Suppressor macrophage treated with lipopolysaccharide for 4 hours (primary cell): ENCODE data around the gene WIPF3.
"Not testable (repeated sequence)": the region's sequence is repeated elsewhere in the genome, so short reads cannot be mapped to it uniquely, and the experiment has no call there.

Source experiments
- DNase-seq: peaks from one replicate; pipeline ENCODE4 v3.0.0-alpha.2; 2020

WIPF3 gene

DNA sequence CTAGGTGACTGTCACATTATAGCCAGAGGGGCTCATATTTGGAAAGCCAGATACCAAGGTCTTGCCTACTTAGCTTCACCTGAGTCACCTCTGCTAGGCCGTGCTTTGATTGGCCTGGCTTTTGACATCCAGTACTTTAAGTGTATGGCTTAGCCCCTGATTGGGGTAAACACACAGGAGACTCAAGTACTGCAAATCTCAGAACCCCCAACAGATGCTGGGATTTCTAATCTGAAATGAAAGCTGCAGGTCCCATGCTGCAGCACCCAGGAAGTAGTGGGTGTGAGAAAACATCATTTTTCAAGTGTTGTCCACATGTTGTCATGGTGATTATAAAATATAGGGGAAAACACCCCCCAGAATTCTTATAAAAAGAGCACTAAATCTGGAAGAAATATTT, 76.2 kb downstream of the WIPF3 start:
- DNase-seq: no peak

- no peak for DNase-seq
These were observed 77.4 kb downstream of the WIPF3 start for GRCh38 chr7:29883462-29884398.

GRCh38 chr7:29884399-29885272, 78.3 kb downstream of the WIPF3 start:
- no peak for DNase-seq

DNA sequence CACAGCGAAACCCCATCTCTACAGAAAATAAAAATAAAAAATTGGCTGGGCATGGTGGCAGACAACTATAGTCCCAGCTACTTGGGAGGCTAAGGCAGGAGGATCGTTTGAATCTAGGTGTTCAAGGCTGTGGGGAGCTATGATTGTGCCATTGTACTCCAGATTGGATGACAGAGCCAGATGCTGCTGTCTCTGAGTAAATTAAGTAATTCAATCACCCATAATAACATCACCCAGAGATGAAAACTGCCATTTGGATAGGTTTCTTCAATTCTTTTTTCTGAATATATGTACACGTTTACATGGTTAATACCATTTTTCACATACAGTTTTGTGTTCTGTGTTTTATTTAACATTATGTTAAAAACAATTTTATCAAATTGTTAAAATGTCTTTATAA, 79.3 kb downstream of the WIPF3 start:
- DNase-seq: no peak

GRCh38 chr7:29886827-29887226, 80.5 kb downstream of the WIPF3 start:
- DNase-seq: no peak

DNA sequence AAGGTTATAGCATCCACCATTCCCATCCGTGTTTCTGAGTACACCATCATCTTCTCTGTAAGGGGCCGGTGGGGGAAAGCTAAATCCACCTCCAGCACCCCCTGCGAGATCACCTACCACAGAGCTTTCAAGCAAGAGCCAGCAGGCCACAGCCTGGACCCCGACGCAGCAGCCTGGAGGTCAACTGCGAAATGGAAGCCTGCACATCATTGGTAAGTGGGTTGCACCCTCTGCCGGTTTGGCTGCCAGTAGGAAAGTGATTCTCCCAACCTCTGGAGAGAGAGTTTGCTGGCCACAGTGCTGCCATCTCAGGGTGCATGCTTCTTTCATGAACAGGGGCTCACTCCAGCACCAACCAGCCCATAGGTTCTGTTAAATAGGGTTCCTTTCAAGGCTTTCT, 81.7 kb downstream of the WIPF3 start:
- no peak for DNase-seq

DNA sequence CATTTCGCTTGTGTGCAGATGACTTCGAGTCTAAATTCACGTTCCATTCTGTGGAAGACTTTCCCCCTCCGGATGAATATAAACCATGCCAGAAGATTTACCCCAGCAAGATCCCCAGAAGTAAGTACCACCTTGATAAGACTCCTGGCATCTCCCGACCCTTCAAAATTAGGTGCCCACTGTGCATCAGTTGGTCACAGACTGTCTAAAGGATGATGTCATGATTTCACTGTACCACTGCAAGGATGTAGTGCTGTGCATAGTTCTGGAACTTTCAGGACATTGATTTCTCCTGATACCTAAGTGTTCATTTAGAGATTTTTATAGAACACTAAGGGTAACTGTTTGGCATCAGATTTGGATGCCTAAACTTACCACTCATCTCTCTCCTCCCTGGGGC, 83.0 kb downstream of the WIPF3 start:
- no peak for DNase-seq

- DNase-seq: no peak
These were observed 83.9 kb downstream of the WIPF3 start for GRCh38 chr7:29890251-29890650.

- not testable (repeated sequence) for DNase-seq
These were observed 84.5 kb downstream of the WIPF3 start for GRCh38 chr7:29890786-29891185.

DNA sequence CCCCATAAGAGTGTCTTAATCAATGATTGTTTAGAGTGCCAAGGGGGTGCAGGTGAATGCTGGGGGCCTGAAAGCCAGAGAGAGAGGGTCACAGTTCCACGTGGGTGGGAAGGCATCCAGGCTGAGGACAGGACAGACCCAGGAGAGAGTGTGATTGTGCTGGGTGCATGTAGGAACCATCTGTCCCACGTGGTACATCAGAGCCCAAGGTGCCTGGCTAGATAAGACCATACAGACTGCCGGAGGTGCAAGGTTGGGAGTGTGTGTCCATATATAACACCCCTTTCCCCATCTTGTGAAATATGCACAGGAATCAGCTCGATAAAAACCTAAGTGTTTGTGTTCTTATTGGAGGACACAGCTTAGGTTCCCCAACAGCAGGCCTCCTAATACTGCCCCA, 85.5 kb downstream of the WIPF3 start:
- DNase-seq: no peak

DNA sequence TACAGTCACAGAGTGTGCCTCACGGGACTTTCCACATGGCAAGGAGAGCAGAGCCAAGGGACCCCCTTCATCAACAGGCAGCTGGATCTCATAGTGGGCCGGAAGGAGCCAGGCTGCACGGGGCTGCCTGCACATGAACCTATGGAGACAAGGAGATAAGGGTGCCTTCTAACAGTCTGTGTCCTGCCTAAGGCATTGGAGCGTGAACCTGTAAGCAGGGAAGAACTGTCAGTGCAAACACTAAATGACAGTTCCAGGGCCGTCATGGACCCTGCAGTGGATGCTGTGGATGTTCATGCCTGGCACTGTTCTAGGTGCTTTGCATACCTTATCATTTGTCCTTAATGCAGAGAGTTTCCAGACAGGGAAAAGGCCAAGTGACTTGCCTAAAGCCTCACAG, 85.9 kb downstream of the WIPF3 start:
- no peak for DNase-seq

GRCh38 chr7:29893351-29893965, 87.2 kb downstream of the WIPF3 start:
- no peak for DNase-seq

DNA sequence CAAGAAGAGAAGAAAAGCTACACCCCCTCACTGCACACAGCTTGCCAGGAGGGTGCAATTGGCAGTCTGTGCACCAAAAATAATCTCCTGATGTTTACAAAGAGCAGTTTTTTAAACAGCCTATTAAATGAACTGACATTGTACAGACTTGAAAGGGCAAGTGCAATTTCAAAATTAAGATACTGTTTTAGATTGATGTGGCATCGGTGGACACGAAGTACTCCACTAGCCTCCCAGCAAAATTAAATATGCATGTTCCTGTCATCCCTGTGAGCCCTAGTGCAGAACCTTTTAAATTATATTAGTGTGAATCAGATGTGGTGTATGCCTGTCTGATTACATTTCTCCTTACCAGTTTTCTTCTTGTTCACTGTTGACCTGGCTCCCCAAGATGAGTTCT, 87.9 kb downstream of the WIPF3 start:
- DNase-seq: no peak

DNA sequence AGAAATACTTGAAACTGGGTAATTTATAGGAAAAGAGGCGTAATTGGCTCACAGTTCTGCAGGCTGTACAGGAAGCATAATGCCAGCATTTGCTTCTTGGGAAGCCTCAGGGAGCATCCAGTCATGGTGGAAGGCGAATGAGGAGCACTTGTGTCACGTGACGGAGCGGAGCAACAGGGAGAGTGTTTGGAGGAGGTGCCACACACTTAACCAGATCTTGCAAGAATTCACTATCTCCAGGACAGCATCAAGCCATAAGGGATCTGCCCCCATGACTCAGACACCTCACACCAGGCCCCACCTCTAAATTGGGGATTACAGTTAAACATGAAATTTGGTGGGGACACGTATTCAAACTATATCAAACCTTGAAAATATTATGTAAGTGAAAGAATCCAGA, 89.3 kb downstream of the WIPF3 start:
- DNase-seq: no peak

- no peak for DNase-seq
These were observed 90.5 kb downstream of the WIPF3 start for GRCh38 chr7:29896685-29897411.

DNA sequence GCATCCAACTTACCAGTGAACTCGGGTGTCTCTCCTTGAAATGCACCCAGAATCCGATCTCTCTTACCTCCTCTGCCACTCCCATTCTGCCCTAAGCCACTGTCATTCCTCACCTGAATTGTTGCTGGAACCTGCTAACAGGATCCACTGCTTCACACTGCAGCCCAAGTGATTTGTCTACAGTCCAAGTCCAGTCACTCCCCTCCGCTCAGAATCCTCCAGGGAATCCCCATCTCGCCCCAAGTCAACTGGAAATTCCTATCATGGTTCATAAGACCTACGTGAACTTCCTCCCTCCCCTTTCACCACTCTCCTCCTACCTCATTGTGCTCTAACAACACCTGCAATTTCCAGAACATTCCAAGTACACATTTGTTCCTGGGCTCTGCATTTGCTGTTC, 92.0 kb downstream of the WIPF3 start:
- no peak for DNase-seq

DNA sequence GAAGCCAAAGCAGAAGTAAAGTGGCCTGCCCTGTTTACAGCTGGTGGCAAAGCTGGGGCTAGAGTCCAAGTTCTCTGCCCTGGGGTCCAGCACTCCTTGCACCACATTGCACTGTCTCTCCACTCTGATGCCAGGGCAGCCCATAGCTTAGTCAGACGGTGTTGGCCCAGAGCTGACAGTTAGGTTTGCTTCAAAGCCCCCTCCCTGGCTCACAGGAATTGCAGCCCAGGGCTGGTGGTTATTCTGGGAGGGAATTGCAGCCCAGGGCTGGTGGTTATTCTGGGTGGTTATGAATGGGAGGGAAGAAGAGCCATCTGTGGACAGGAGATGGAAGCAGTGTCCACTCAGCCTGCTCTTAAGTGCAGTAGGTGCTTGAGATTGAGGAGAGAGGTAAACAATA, 94.4 kb downstream of the WIPF3 start:
- peak; percentile 22 for DNase-seq

GRCh38 chr7:29906200-29907022, 100.1 kb downstream of the WIPF3 start:
- no peak for DNase-seq

DNA sequence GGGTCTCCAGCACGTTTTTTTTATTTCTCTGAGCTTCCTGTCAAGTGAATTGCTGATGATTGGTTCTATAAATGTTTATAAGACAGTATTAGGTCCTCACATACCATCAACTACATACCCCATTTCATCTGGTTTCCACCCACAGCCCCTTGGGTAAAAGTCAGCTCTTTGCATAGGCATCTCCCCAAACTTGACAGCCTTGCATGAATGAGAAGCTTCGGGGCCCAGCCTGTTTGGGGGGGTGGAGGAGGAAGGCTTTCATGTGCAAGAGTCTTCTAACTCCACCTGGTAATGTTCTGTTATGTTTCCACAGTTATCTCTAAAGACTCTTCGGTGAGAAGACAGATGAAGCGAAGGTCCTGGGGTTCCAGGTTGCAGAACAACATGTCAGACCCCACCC, 107.9 kb downstream of the WIPF3 start:
- DNase-seq: no peak

- DNase-seq: no peak
These were observed 109.3 kb downstream of the WIPF3 start for GRCh38 chr7:29915481-29916215.

DNA sequence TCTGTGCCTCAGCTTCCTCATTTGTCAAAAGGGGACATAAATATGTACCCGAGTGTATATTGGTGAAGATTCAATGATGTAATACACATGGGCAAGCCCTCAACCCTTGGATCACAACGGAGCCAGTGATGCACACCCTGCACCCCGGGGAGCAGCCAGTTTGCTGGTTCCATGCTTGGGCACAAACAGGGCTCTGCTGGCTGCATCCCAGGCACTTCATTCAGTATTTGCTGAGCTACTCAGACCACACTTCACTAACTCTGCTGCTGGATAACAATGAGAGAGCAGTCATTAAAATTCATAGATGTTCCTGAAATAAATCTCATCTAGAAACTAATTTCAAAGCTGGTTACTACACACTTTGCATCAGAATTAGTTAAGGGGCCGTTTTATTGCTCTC, 111.3 kb downstream of the WIPF3 start:
- DNase-seq: no peak
